ENCODE results near the gene IFI44.

DNA sequence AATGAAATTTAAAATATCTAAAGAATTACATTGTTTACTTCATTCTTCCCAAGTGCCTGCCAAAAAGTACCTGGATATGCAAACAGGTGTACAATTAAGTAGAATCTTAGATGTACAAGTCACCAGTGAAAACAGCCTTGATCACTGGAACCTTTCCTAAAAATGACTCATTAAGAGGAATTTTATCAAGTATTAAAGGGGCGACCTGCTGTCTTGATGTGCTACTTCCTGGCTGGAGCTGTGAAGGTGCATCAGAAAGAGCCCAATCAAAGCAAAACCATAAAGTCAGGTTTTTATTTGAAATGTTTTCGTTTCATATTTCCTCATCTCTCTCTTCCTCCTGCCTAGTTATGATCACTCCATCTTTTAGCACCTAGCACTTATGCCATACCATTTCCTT lies 33.4 kb downstream of the IFI44 start:
- TF ChIP-seq, protein P1, sequence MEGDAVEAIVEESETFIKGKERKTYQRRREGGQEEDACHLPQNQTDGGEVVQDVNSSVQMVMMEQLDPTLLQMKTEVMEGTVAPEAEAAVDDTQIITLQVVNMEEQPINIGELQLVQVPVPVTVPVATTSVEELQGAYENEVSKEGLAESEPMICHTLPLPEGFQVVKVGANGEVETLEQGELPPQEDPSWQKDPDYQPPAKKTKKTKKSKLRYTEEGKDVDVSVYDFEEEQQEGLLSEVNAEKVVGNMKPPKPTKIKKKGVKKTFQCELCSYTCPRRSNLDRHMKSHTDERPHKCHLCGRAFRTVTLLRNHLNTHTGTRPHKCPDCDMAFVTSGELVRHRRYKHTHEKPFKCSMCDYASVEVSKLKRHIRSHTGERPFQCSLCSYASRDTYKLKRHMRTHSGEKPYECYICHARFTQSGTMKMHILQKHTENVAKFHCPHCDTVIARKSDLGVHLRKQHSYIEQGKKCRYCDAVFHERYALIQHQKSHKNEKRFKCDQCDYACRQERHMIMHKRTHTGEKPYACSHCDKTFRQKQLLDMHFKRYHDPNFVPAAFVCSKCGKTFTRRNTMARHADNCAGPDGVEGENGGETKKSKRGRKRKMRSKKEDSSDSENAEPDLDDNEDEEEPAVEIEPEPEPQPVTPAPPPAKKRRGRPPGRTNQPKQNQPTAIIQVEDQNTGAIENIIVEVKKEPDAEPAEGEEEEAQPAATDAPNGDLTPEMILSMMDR (IDR thresholded peaks at IDR 0.05): no peak
- no peak for TF ChIP-seq POLR2AphosphoS5 (IDR thresholded peaks at IDR 0.05)
- TF ChIP-seq POLR2A (IDR thresholded peaks at IDR 0.05; ENCODE audit: low read depth): no peak

Measured in esophagus muscularis mucosa (tissue), 3 donors.